Neural cell (in vitro differentiated cells): ENCODE results near the gene STRN.

Experiments
- EP300 ChIP-seq: fragments of 450-650 bp; conservative IDR thresholded peaks from 2 replicates; pipeline ENCODE4 v1.6.1; 2014; ENCODE audit warnings: antibody characterized with exemption, mild to moderate bottlenecking, moderate library complexity; ENCODE audit not compliant: poor library complexity, severe bottlenecking
- EZH2 ChIP-seq: fragments of 200-600, 300-800 bp; shearing (Covaris generic), sonication (generic); IDR thresholded peaks from 2 replicates; pipeline ENCODE4 v1.6.1; 2014; ENCODE audit warnings: antibody characterized with exemption, low read length, borderline replicate concordance, mild to moderate bottlenecking; ENCODE audit not compliant: insufficient read depth, poor library complexity, severe bottlenecking
- POLR2AphosphoS5 ChIP-seq: IDR thresholded peaks from 2 replicates; pipeline ENCODE4 v1.6.1; 2012
- RAD21 ChIP-seq: fragments of 450-650 bp; conservative IDR thresholded peaks from 2 replicates; pipeline ENCODE4 v1.6.1; 2014; ENCODE audit warnings: antibody characterized with exemption, mild to moderate bottlenecking, moderate library complexity
- TAF1 ChIP-seq: IDR thresholded peaks from 2 replicates; pipeline ENCODE4 v1.6.1; 2012; ENCODE audit warnings: low read depth
- TF ChIP-seq, protein P1 (sequence below): fragments of 450-650 bp; IDR thresholded peaks from 2 replicates; pipeline ENCODE4 v1.5.1; 2014; ENCODE audit warnings: antibody characterized with exemption, mild to moderate bottlenecking, moderate library complexity; ENCODE audit not compliant: poor library complexity, severe bottlenecking
- TF ChIP-seq, protein P2 (sequence below): IDR thresholded peaks from 2 replicates; pipeline ENCODE4 v1.6.1; 2012; ENCODE audit warnings: borderline replicate concordance

GRCh38 chr2:36812196-36812595, 154.1 kb downstream of the STRN start:
- no peak for TF ChIP-seq RAD21
- TF ChIP-seq EZH2: no peak
- TF ChIP-seq POLR2AphosphoS5: no peak
- TF ChIP-seq, protein P1, sequence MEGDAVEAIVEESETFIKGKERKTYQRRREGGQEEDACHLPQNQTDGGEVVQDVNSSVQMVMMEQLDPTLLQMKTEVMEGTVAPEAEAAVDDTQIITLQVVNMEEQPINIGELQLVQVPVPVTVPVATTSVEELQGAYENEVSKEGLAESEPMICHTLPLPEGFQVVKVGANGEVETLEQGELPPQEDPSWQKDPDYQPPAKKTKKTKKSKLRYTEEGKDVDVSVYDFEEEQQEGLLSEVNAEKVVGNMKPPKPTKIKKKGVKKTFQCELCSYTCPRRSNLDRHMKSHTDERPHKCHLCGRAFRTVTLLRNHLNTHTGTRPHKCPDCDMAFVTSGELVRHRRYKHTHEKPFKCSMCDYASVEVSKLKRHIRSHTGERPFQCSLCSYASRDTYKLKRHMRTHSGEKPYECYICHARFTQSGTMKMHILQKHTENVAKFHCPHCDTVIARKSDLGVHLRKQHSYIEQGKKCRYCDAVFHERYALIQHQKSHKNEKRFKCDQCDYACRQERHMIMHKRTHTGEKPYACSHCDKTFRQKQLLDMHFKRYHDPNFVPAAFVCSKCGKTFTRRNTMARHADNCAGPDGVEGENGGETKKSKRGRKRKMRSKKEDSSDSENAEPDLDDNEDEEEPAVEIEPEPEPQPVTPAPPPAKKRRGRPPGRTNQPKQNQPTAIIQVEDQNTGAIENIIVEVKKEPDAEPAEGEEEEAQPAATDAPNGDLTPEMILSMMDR: no peak
- TF ChIP-seq TAF1: no peak
- TF ChIP-seq, protein P2, sequence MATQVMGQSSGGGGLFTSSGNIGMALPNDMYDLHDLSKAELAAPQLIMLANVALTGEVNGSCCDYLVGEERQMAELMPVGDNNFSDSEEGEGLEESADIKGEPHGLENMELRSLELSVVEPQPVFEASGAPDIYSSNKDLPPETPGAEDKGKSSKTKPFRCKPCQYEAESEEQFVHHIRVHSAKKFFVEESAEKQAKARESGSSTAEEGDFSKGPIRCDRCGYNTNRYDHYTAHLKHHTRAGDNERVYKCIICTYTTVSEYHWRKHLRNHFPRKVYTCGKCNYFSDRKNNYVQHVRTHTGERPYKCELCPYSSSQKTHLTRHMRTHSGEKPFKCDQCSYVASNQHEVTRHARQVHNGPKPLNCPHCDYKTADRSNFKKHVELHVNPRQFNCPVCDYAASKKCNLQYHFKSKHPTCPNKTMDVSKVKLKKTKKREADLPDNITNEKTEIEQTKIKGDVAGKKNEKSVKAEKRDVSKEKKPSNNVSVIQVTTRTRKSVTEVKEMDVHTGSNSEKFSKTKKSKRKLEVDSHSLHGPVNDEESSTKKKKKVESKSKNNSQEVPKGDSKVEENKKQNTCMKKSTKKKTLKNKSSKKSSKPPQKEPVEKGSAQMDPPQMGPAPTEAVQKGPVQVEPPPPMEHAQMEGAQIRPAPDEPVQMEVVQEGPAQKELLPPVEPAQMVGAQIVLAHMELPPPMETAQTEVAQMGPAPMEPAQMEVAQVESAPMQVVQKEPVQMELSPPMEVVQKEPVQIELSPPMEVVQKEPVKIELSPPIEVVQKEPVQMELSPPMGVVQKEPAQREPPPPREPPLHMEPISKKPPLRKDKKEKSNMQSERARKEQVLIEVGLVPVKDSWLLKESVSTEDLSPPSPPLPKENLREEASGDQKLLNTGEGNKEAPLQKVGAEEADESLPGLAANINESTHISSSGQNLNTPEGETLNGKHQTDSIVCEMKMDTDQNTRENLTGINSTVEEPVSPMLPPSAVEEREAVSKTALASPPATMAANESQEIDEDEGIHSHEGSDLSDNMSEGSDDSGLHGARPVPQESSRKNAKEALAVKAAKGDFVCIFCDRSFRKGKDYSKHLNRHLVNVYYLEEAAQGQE: no peak
- no peak for TF ChIP-seq EP300
